GM21529 (cell line): ENCODE measurements around the gene PML.

Source experiments
- ATAC-seq: cut with Tn5 transposase; IDR thresholded peaks from one replicate; pipeline ENCODE4 v1.9.1; 2021; ENCODE audit not compliant: unreplicated experiment

Gene PML

GRCh38 chr15:73984208-73984979, 10.1 kb upstream of the PML start:
- no peak for ATAC-seq

DNA sequence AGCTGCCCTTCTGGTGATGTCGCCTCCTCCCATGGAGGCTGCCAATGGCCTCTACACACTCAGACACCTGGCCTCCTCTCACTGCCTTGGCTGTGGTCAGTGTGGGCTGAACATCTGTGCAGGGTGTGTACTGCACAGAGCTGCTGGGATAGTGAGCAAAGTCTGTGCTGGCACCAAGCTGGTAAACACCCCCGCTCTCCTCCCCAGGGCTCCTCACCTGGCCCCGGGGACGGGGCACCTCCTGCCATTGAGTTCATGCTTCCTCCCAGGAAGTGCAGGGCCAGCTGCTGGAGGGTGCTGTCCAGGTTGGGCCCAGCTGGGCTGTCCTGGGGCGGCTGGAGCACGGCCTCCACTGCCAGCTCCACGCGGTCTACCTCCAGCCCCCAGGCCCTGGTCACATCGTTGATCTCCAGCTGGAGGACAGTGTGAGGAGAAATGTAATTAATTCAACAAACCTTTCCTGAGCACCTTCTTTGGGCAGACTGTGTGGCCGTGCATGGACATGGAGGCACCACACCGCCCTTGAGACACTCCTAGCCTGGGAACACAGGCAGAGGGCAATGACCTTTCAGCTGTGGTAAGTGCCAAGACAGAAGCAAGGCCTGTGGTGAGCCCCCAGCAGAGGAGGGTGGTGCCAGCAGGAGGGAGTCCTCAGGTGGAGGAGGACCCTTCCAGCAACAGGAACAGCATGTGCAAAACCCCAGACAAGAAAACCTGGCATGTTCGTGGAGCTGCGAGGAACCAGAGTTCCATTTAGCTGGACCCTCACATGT, 9.2 kb upstream of the PML start:
- no peak for ATAC-seq

DNA sequence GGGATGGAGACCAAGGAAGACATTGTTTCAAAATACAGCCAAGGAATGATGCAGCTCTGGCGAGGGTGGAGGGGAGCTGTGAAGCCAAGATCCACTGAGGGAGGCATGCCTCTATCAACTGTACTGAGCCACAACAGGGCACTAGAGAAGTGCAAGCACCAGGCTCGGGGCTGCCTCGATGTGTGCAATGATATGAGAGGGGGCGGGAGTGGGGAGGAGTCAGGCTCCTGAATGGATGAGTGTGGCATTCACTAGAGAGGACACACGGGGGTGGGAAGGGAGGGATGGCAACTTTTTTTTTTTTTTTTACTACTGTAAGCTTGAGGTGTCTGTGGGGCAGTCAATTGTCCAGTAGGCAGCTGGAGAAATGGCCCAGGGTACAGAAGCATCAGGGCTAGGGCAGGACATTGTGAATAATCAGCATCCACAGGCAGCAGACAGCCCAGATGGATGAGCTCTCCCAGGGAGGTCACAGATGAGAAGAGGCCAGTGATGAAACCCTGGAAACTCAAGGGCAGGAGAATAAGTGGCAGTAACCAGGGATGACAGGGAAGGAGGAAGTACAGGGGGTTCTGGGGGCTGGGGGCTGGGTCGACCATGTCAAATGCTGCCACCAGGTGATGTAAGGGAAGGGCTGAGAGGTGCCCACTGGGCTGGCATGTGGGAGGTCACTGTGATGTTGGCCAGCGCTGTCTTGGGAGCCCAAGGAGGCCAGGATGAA, 8.3 kb upstream of the PML start:
- ATAC-seq, result no peak

- ATAC-seq, result no peak
Observed at GRCh38 chr15:73986776-73987056, 7.8 kb upstream of the PML start.

DNA sequence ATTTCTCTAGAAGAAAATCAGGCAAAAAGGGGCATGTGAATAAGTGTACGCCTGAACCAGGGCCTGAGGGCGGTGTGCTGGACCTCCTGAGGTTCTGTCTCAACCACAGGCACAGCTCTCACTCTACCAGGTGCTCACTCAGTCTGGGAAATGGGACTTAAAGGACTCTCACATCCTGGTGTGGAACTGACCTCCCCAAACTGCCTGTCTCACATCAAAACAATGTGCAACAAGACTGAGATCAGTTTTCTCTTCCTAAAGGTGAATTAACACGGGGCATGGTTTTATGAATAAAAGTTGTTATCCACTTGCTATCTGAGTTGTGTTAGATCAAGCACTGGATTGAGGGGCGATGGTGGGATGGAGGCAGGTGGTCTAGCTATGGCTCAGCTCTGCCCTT, 7.3 kb upstream of the PML start:
- no peak for ATAC-seq

DNA sequence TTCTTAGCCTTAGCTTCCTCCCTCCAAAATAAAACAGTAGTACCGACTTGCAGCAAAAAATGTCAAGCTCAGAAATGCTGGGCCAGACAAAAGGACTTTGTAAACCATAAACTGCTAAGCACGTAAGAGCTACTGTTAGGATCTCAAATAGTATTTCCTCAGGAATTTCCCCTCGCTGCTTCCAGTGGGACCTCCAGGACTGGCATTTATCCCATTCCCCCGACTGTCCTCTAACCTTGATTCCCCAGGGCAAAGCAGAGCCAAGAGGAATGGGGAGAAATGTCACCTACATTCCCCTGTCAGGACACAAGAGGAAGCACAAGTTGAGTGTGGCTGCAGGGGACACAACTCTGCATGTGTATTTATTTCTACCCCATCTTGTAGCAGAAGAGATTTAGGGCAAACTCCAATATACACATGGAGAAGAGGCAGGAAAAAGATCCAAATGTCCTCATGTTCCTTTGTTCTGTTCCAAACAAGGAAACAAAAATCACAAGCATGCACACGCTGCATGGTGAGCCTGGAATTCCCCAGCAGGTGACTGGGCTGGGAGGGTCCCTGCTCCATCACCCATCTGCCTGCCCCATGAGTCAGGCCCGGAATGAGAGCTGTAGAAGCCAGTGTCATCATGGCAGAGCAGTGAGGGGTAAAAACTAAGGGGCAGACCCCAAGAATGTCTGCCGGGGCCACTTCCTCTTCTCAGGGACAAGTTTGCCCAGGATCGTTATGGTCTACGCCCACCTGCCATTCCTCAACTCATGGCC, 6.7 kb upstream of the PML start:
- no peak for ATAC-seq

DNA sequence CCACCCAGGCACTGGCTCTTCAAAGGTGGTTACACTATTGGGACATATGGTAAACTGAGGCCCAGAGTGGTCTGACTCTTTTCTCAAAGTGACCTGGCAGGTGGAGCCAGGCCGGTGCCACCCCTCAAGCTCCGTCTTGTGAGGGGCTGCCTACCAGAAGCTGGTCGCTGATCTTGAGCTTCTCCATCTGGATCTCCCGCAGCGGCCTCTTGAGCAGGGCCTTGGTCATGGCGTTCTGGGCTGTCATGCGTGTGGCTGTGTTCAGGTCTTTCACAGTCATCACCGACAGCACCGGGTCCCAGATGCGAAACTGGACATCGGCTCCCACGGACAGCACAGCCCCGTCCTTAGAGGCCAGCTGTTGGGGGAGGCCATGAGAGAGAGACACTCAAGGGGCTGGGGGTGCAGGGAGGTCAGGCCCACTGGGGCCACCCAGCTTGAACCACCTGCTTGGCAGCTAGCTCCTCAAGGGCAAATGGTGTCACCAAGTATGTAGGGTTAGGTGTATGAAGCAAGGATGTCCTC, 6.0 kb upstream of the PML start:
- ATAC-seq, result no peak

DNA sequence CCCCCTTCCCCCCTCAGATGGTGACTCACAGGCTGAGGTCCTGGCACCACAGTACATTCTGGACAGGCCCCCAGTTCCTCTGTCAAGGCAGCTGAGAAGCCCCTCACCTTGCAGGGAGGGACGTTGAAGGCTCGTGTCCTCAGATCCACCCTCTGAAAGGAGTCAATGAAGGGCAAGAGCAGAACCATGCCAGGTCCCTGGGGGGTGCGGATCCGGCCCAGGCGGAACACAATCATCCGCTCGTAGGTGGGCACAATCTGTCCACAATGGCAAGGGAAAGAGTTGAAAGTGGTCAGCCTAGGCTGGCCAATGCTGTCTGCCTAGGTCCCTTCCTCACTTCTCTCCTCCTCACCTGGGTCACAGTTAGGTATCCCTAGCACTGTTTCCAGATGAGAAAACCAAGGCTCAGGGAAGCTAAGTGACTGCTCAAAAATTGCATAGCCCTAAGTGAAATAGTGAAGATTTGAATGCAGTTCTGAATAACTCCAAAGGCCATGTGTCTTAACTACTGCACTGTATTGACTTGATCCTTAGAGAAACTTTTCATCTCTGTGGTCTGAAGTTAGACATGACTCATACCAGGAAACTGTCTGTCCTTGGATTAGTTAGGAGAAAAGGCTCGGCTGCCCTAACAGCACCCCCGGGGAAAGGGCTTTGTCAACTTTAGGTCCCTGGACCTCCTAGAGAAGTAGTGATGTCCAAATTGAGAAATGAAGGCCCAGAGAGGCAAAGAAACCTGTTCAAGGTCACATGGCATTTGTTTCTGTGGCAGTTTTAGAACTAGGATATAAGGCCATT, 5.3 kb upstream of the PML start:
- no peak for ATAC-seq

DNA sequence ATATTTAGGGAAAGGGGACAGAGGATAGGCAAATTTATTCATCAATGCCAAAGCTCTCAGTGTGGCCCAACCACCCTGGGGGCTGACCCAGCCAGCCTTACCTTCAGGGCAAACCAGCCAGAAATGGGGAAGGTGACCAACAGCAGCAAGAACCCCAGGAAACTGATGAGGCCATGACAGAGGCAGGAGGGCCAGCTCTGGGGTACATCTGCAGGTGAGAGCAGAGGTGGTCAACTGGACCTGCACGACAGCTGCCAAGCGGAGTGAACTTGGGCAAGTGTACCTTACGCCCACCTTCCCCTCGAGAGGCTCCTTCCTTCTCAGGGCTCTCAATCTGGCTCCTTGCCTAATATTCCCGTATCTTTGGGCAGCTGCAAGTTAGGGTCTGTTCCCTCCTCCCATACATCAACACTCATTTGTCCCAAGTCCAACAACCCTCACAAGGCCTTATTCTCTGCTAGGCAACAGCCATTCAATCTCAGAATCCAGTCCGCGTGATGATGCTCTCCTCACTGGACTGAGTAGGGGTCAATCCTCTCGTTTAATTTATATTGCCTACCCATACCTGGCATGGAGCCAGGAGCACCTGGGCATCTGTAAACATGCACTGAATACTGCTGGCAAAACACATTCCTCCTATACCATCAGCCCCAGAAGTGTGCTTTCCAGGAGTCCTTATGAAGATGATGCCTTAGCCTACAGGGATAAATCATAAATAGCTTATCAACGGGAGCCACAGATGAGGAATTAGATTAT, 4.1 kb upstream of the PML start:
- ATAC-seq, result no peak

DNA sequence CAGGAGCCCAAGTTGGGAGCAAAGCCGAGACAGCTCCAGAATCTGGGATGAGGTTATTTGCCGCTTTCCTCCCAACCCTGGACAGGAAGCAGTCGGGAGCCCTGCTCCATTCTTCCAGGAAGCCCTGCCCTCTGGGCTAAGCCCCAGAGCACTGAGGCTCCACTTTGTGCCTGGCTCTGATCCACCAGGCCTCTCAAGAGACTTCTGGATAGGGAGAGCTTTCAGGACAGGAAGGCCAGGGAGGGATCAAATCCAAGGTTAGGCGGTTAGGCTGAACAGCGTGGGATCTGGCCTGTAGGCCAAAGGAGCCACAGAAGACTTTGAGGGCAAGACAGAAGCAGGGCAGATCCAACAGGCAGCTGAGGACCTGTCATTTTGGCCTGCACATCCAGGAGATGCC, 3.3 kb upstream of the PML start:
- no peak for ATAC-seq

DNA sequence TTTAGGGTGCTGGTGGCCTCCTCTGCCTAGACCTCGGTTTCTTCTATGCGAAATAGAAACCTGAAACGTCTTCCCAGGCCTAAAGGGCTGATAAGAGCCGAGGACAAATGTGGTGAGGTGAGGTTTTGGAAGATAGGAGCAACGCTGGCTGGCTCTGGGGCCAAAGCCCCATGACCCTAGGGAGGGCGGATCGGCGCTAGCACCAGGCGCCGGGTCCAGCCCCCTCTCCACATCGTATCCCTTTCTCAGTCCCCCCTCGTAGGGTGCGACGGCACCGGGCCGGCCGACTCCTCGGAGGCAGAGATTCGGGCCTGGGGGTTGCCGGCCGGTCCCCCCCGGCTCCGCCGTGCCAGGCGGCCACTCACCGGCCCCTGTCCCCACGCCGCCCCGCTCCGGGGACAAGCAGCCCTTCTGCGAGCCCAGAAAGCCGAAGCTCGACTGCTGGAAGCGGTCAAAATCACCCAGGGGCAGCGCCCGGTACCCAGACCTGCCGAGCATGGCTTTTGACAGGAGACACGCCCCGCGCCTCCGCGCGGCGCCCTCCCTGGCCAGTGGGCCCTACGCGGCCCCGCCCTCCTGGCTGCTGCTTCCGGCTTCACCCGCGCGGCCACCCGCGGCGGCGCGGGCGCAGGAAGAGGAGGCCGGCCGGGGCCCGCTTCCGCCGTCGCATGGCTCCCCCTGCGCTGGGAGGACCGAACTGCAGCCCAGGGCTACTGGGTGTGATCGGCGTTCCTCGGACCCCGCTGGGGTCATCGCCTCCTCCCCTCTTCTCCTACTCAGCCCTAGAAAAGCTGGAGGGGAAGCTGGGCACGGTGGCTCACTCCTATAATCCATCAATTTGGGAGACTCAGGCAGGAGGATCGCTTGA, 2.6 kb upstream of the PML start, which contains the start of gene STOML1:
Gene STOML1, minus strand, starts transcription at position 570 of the 868 bp plus-strand sequence. Its CDS starts 72 bp downstream, at position 498.
- peak; percentile 63 for ATAC-seq

- ATAC-seq, result no peak
Observed at GRCh38 chr15:73992594-73992898, 2.0 kb upstream of the PML start.

DNA sequence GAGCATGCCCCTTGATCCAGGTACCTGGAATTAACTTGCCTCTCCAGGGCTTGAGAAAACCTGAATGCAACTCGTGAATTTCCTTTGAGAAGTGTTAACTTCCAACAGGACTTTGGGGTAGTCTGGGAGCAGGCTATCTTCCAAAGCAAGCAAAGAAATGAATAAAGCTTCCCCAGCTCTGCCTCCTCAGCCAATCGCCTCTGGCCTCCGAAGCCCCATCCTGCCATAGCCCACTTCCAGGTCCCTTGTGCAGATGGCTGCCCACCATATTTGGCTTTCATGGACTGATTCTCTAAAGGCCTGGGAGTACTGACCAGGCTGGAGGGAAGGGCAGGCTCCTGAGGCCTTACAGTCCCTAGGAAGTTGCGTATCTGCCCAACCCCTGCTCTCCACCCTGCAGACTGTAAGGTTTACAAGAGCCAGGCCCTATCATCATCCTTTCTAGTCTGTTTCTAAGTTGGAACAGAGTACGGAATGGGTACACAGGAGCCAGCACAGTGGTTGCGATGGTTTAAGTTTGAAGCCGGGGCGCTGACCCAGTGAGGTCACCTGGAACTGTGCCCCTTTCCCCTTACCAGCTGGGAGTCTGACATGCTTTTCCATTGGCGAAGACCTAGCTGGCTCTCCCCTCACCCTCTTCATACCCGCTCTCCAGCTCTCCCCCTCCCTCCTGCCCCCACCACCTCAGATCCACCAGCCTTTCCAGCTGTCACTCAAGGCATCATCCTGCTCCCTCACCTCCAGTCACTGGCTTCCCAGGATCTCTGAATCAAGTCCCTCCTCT, 1.1 kb upstream of the PML start:
- no peak for ATAC-seq

DNA sequence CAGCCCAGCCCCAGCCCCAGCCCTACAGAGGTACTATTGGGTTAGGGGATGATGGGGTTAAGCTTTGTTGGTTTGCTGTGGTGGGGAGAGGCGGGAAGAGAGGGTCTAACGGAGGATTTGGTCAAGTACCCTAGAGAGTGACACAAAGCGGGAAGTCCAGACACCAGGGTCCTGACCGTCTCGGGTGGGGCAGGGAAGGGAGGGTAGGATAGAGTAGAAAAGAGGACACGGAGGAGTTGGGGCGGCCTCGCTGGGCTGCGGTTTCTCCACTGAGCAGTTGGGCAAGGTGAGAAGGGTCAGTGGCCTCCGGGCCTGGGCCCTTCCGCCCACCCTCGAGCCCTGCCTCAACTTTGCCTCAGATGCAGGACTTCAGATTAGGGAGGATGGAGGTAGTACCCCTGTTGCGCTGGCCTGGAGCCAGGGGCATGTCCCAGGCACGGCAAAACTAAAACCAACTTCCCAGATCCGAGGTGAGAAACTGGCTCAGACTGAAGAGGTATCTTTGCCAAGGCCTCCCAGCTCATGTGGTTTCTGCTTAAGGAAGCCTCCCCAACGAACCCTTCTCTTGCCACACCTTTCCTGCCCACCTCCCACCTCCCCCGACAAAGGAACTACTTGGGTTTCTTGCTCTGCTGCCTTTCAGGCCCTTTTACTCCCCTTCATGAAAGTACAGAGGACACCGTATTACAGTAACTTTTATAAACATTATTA, 551 bp downstream of the PML start:
- ATAC-seq, result no peak

DNA sequence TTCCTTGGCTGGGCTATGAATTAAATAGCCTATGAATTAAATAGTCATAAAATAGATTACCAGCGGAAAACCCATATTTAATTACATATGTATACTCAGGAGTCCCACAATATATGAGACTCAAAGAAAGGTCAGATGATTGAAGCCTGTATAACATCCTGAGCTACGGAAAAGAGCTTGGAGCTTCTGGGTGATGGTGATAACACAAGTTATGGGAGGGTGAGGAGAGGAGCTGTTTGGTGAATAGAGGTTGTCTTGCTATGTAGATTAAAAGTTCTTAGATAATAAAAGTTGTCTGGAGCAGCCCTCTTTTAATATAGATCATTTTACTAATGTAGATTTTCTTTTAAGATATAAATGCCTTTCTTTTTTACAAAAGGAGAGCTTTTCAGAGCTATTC, 1.8 kb downstream of the PML start:
- no peak for ATAC-seq

- ATAC-seq, result no peak
Observed at GRCh38 chr15:73996939-73997338, 2.4 kb downstream of the PML start.

- no peak for ATAC-seq
Observed at GRCh38 chr15:73997986-73998385, 3.5 kb downstream of the PML start.
